K562 (cell line): ENCODE data around the gene RAVER2.

Experiments used
- BHLHE40 ChIP-seq: IDR thresholded peaks from 2 replicates; pipeline ENCODE4 v1.6.1; 2011; ENCODE audit warnings: low read length, improper control_type of control experiment
- CREM ChIP-seq: IDR thresholded peaks from 2 replicates; pipeline ENCODE4 v1.6.1; 2014; ENCODE audit warnings: antibody characterized with exemption, low read depth
- FOS ChIP-seq: IDR thresholded peaks from 3 replicates; pipeline ENCODE4 v1.6.1; 2011; ENCODE audit not compliant: insufficient read length; ENCODE audit errors: extremely low read depth
- SMARCB1 ChIP-seq: IDR thresholded peaks from 2 replicates; pipeline ENCODE4 v1.6.1; 2011; ENCODE audit warnings: improper control_type of control experiment, low read depth; ENCODE audit not compliant: insufficient read length
- TEAD1 ChIP-seq, 2 experiments: fragments of 450-650 bp in 1 of 2; sonication (generic) in 1 of 2; formaldehyde crosslinking; IDR thresholded peaks; 2 replicates each; pipeline versions ENCODE4 v1.4.0 to v1.8.0; 2020 to 2022; ENCODE audit warnings: mild to moderate bottlenecking in 2 of 2, missing genetic modification reagents in 1 of 2
- ZZZ3 ChIP-seq: fragments of 450-650 bp; IDR thresholded peaks from 2 replicates; pipeline ENCODE4 v1.6.1; 2016; ENCODE audit warnings: antibody characterized with exemption, mild to moderate bottlenecking, moderate library complexity
- TF ChIP-seq, protein P1 (sequence below): sonication (generic); formaldehyde crosslinking; IDR thresholded peaks from 2 replicates; pipeline ENCODE4 v1.8.0; 2022; ENCODE audit warnings: missing genetic modification reagents, mild to moderate bottlenecking, moderate library complexity, borderline replicate concordance

DNA sequence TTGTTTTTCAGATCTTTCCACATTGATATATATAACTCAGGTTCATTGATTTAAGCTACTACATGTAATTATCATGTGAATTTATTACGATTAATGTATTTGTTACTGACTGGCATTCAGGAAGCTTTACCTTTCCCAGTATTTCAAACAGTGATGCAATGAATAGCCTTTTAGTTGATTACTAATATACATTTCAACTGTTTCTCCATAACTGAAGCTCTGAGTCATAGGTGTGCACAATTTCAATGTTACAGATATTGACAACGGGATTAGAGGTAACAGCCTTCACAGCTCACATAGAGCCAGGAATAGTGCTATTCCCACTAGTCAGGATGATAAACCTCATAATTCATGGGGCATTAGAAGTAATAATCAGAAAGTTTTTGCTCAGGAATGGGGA lies 25.1 kb downstream of the RAVER2 start:
- no peak for TF ChIP-seq SMARCB1
- no peak for TF ChIP-seq CREM
- TF ChIP-seq FOS = no peak
- TF ChIP-seq ZZZ3 = no peak
- TF ChIP-seq TEAD1 (CRISPR knock-in tag; IDR thresholded peaks at IDR 0.05) = no peak
- no peak for TF ChIP-seq BHLHE40
- TF ChIP-seq, protein P1, sequence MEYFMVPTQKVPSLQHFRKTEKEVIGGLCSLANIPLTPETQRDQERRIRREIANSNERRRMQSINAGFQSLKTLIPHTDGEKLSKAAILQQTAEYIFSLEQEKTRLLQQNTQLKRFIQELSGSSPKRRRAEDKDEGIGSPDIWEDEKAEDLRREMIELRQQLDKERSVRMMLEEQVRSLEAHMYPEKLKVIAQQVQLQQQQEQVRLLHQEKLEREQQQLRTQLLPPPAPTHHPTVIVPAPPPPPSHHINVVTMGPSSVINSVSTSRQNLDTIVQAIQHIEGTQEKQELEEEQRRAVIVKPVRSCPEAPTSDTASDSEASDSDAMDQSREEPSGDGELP (CRISPR knock-in tag) = no peak
